C4-2B (cell line): ENCODE results near the gene ZNF410.
A peak's percentile ranks its signal among the peaks of the same experiment; 100 is the strongest.
"Not testable (repeated sequence)": the region's sequence is repeated elsewhere in the genome, so short reads cannot be mapped to it uniquely, and the experiment has no call there.

Source experiments
- H3K27ac ChIP-seq: fragments of 450-650 bp; 2 replicates; pipeline ENCODE4 v1.5.1; 2017
- CTCF ChIP-seq: fragments of 450-650 bp; conservative IDR thresholded peaks from 2 replicates; pipeline ENCODE4 v1.5.1; 2017; ENCODE audit warnings: mild to moderate bottlenecking
- ZFX ChIP-seq: fragments of 450-650 bp; IDR thresholded peaks from 2 replicates; pipeline ENCODE4 v1.6.1; 2017

ZNF410 gene

GRCh38 chr14:73851567-73852382 lies 34.9 kb upstream of the ZNF410 start, which contains the start of gene PTGR2:
Gene PTGR2, plus strand, starts transcription at chr14:73851831. Its CDS starts 7,032 bp downstream, at chr14:73858863.
- H3K27ac ChIP-seq, result peak within 1 kb of the TSS; percentile 91
- peak; percentile 86; the same call in 1 of the 2 replicates for TF ChIP-seq ZFX
- no peak for TF ChIP-seq CTCF

- TF ChIP-seq CTCF (no peak), ZFX (no peak)
- no peak overlapping the region for H3K27ac ChIP-seq
These were observed 27.5 kb upstream of the ZNF410 start for GRCh38 chr14:73859145-73859544.

GRCh38 chr14:73861073-73861472 lies 25.6 kb upstream of the ZNF410 start:
- H3K27ac ChIP-seq, result no peak overlapping the region
- no peak for TF ChIP-seq ZFX
- no peak for TF ChIP-seq CTCF

GRCh38 chr14:73862480-73862879 lies 24.2 kb upstream of the ZNF410 start:
- no peak overlapping the region for H3K27ac ChIP-seq

GRCh38 chr14:73863209-73863608 lies 23.4 kb upstream of the ZNF410 start:
- no peak overlapping the region for H3K27ac ChIP-seq
- TF ChIP-seq CTCF (no peak), ZFX (no peak)

More at GRCh38 chr14:73862480-73862879, 24.2 kb upstream of the ZNF410 start:
- no peak for TF ChIP-seq ZFX
- no peak for TF ChIP-seq CTCF

GRCh38 chr14:73865534-73866113 lies 21.0 kb upstream of the ZNF410 start:
- no peak for TF ChIP-seq CTCF
- TF ChIP-seq ZFX, result no peak
- H3K27ac ChIP-seq, result no peak overlapping the region

GRCh38 chr14:73869754-73870153 lies 16.9 kb upstream of the ZNF410 start:
- H3K27ac ChIP-seq, result not testable (repeated sequence)
